HG03354 (cell line): ENCODE measurements around the gene SOX4.
"Not testable (repeated sequence)": the region's sequence is repeated elsewhere in the genome, so short reads cannot be mapped to it uniquely, and the experiment has no call there.

Source experiments
- ATAC-seq: cut with Tn5 transposase; IDR thresholded peaks from one replicate; pipeline ENCODE4 v1.9.1; 2021; ENCODE audit warnings: mild to moderate bottlenecking; ENCODE audit not compliant: unreplicated experiment, poor library complexity, severe bottlenecking

SOX4 gene

DNA sequence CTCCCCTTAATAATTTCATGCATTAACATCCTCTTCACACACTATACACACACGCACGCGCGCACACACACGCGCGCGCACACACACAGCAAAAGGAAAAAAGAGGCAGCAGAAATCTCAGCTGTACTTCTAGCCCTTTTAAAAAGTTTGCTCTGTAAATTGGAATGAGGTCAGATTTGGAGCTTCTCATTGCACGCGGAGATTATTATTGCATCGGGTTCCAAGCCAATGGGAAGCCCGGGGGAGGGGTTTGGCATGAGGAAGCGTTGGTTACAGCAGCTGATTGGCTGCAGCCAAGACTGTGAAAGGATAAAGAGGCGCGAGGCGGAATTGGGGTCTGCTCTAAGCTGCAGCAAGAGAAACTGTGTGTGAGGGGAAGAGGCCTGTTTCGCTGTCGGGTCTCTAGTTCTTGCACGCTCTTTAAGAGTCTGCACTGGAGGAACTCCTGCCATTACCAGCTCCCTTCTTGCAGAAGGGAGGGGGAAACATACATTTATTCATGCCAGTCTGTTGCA, at the start of gene SOX4:
SOX4 (plus strand) TSS at position 340 of the 515 bp plus-strand sequence. CDS start 784 bp downstream, outside the sequence.
- ATAC-seq: peak; percentile 66

- ATAC-seq: not testable (repeated sequence)
Measured at GRCh38 chr6:21552286-21552685, 41.3 kb upstream of the SOX4 start.

- no peak for ATAC-seq
Measured at GRCh38 chr6:21554286-21554685, 39.3 kb upstream of the SOX4 start.

GRCh38 chr6:21555197-21555596, 38.4 kb upstream of the SOX4 start:
- no peak for ATAC-seq

DNA sequence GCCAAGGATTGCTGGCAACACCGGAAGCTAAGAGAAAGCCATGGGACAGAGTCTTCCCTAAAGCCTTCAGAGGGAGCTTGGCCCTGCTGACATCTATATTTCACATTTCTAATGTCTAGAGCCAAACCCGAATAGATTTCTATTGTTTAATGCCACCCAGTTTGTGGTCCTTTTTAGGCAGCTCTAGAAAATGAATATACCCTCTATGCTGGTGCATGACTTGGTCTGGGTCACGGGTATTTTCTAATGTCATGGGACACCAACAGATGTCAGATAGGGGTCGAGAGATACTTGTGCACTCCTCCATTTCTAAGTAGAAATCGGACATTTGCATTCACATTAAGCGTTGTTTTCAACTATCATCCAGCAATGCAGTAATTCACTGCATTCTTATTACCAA, 37.0 kb upstream of the SOX4 start:
- ATAC-seq: no peak

DNA sequence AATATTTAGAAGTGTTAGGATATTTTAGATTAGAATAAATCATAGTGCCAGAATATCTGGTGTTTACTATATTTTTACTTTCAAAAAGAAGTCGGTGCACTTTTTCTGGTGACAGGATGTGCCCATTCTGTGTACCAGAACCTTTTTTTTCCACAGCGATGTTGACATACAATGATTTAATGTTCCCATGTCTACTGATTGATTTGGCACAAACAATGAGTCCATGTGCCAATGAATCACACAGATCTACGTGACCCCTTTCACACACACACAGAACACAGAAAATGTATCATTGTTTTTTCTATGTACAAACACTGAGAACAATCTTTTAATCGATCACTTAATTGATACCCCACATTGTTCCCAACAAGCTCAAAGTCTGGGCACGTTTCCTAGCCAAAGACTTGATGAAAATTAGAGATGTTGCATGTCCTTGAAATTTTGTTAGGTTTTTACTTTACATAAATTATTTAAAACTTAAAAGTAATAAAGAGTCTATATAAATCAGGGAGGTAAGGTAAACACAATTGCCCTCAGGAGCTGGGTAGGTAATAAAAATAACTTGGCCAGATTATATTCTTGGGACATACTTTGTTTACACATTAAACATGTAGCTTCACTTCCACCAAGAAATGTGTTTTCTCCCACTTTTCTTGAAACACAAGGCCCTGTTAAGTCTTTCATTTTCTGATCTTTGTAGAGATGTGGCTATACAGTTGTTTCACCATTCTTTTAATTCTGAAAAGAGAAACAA, 36.4 kb upstream of the SOX4 start:
- ATAC-seq: no peak

DNA sequence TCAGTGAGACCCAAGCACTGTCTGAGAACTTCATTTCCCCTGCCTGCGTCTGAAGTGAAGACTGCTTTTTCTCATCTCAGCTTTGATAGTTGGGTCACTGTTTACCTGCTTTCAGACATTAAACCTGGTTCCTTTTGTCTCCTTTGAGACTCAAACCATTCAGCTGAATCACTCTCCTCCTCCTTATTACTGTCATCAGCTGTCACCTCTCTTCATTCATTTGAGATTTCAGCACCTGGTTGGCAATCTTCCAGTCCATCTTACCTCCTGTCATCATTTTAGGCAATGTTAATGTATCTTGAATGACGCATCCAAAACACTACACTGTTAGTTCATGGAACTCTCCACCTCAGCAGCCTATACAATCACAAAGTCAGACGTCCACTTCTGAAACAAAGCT, 34.3 kb upstream of the SOX4 start:
- no peak for ATAC-seq

GRCh38 chr6:21560249-21560648, 33.3 kb upstream of the SOX4 start:
- ATAC-seq: no peak

GRCh38 chr6:21565431-21565830, 28.1 kb upstream of the SOX4 start:
- no peak for ATAC-seq

GRCh38 chr6:21578523-21578922, 15.0 kb upstream of the SOX4 start:
- ATAC-seq: no peak

DNA sequence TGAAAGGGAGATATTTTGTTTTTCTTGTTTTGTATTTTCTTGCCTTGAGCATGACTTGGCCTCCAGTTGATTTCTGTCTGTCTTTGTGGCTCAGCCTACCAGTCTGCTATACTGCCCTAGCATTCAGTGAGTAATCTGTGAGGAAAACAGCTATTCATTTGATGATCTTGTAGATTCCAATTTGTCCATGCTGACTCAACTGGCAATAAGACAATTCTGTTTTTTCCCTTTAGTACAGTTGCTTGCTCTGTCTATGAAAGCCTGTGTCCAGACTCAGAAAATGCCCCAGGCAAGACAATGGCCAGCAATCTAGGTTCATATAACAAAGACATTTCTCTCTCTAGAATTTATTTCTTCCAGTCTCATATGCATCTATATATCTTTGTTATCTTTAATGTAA, 10.9 kb upstream of the SOX4 start:
- no peak for ATAC-seq

DNA sequence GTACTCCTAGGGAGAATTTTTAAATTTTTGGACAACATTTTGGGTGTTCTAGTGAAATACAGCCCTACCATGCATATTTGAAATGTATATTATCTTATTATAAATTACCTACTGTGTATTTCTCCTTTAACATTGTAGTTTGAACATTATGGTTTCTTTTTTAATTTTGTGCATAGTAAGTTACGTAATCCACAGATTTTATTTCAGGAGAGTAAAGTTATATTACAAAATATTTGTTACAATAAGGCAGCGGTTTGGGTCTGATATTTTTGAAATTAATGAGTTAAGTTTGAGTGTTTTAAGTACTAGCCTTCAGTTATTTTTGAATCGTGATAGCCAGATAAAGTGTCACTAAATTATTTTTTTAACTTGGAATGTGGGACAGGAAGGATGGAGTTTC, 7.3 kb upstream of the SOX4 start:
- no peak for ATAC-seq

DNA sequence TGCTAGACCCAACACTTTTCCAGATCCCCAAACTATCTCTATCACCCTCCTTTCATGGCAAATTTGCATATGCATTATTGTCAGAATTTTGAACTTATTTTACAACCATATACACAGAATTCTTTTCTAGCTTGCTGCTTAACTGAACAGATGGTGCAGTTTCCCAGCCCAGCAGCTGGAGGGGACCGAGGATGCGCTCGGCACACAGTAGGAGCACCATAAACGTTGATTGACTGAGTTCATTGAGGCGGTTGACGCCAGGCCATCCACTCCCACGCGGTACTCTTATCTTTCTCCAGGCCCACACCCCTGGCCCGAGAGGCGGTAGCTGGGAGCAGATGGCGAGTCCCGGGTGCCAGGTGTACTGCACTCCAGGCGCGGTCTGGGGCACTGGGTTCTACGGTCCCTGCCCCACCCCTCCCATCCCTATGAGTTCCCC, 6.8 kb upstream of the SOX4 start:
- ATAC-seq: peak; percentile 6

DNA sequence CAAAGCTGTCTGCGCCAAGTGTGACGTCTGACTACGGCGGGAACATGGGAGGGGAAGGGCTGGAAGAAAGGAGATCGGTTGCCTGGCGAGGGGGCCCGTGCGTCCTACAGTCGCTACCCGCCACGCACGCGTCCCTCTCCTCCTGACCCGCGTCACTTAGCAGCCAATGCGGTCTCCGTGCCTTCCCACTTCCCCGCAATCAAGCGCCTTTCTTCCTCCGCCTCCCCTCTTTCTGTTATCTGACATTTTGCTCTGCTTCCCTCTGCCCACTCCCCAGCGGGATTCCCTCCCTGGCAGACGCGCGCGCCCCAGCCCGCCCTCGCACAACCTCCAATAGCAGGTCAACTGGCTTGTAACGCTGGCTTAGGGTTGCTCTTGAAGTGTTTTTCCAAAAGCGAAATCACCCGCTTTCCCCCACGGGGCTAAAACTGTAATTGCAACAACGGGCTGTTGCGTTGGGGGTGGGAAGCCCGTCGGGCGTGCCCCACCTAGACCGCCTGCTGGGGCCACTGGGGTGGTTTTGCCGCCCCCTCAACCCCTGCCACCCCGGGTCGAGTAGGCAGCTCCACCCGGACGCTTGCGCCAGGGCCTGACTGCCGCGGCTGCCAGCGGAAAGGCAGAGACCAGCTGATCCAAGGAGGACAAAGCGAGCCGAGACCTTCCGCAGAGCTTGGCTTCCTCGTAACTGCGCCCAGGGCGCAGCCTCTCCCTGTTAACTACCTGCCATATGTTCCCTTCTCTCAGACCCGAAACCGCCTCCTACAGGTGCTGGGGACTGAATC, 6.2 kb upstream of the SOX4 start:
- peak; percentile 46 for ATAC-seq

GRCh38 chr6:21587961-21588480, 5.5 kb upstream of the SOX4 start:
- peak; percentile 45 for ATAC-seq

GRCh38 chr6:21588481-21589351, 4.8 kb upstream of the SOX4 start:
- peak; percentile 47 for ATAC-seq

GRCh38 chr6:21589352-21590345, 3.9 kb upstream of the SOX4 start:
- peak; percentile 29 for ATAC-seq

DNA sequence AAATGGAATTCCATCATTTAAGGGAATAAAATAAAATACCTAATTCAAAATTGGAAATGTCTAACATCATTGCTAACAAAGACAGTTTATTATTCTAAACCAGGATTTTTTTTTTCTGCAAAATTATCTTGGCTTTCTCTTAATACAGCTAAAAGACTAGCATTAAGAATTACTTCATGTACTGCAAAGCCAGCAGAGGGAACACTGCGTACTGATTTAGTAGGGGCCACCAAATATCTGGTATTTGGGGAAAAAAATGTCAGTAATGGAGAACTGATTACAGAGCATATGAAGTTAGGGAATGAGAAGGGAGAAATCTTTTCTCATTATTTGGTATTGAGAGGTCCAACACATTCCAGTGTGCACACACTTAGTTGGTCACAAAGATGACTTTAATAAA, 3.2 kb upstream of the SOX4 start:
- ATAC-seq: no peak

GRCh38 chr6:21591446-21591845, 2.1 kb upstream of the SOX4 start:
- no peak for ATAC-seq
